T-helper 1 cell treated with Interleukin-12 subunit alpha and Interleukin-12 subunit beta and Interleukin-4 antibody, amounts not matched to agents 30 ng/mL and 1 ng/mL, for 36 hours (primary cell): ENCODE results near the gene ALDH9A1. TPM values are rescaled to one million over a fixed set of nuclear protein-coding genes. Genes with fewer than 3 reads are reported as not detected.

Experiments
- intact Hi-C: fragments of 100-400 bp; cut with micrococcal nuclease; formaldehyde crosslinking; loops from one replicate; pipeline ENCODE4 v1.15.1; 2024
- total RNA-seq: library from RNA; stranded (reverse); gene quantifications from 2 replicates; pipeline ENCODE4 v1.2.3, GENCODE V29; 2022

The ALDH9A1 gene
- total RNA-seq, 1 donor from 2014 or later: 43.7 TPM

DNA sequence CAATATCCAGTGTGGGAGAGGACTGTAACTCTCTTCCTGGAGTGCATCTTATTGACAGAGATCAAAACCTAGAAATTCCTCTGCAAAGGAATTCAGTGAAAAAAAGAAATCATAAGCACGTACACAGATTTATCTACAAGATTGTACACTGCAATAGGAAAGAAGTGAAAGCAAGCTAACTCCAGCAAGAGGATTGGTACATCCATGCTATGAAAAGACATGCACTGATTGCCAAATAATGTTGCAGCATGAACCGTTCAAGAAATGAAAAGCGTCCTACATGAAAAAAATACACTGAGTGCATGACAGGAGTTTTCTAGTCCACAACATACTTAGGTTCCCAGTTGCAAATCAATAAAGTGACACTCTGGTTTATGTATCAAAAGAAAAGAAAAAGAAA is 69.2 kb downstream of the ALDH9A1 start:
- intact Hi-C loops: no loop called here

DNA sequence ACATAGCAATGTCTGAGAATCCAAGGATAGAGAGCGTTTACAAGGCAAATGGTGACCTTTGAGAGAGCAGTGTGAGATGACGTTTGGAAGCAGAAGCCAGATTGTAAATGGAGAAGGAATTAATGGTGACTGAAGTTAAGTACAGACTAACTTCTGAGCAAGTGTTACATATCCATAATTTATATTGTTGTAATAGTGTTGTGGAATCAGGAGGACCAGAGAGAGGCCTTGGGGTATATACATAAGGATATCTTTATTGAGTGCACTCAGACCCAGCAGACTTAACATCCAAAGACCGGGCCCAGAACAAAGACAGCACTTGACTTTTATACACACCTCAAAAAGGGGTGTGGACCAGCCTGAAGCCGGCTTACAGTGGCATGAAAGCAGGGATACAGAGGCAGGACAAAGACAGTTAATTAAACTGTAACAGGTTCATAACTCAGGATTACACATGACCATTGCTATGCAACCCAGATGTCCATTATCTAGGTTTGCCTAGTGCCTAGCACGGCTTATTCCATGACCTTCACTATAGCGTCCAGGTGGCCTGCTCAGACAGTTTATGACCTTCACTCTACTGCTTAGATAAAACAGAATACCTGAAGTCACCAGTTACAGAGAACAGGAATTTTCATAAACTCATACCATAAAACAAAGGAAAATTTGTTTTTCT is 70.1 kb downstream of the ALDH9A1 start:
- intact Hi-C loops: no loop called here

DNA sequence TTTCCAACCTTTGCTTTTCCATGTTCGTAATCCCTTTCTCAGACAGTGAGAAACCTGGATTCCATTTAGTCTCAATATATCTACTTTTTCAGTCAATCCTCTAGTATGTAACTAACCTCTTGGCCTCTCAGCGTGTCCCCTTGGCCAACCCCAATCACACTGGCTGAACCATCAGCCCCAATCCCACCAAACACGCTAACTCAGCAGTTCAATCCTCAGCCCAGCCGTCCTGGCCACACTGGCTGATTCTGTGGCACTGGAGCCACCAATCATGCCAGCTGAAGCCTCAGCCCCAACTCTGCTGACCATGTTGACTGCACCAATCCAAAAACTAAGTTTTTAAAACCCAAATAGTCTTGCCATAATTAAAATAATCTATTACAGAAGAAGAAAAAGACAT is 73.9 kb downstream of the ALDH9A1 start:
- intact Hi-C loops: no loop called here

DNA sequence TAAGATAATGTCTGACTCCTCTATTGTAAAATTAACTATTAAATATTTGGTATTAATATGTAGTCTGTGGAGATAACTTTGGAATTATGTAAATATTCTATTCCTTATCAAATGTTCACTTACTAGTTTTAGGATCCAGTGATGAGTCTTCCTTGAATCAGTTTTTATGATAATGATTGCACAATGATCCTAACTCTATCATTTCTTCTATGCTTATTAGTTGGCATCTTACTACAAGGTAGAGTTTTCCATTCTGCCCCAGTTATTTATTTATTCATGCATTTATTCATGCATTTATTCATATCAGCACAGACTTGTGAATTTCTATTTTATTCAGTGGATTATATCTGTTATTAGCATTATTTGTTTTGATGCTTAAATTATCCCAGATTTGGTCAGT is 74.7 kb downstream of the ALDH9A1 start:
- intact Hi-C loops: no loop called here

DNA sequence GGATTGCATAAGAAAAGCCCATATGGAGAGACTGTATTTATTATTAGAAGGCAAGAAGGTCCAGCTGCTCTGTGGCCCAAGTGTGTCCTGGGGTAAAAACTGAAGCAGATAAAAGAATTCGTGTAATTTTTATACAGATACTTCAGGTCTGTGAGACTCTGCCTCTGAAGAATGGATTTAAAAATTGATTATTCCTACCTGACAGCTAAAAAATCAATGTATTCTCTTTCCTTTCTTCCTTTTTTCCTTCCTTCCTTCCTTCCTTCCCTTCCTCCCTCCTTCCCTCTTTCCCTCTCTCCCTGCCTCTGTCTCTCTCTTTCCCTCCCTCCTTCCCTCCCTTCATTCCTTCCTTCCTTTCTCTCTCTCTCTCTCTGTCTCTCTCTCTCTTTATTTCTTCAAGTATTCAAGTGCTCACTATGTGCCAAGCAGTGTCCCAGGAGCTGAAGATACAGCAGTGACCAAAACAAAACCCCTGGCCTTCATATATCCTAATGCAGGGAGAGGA is 78.7 kb downstream of the ALDH9A1 start:
- intact Hi-C loops: no loop called here

DNA sequence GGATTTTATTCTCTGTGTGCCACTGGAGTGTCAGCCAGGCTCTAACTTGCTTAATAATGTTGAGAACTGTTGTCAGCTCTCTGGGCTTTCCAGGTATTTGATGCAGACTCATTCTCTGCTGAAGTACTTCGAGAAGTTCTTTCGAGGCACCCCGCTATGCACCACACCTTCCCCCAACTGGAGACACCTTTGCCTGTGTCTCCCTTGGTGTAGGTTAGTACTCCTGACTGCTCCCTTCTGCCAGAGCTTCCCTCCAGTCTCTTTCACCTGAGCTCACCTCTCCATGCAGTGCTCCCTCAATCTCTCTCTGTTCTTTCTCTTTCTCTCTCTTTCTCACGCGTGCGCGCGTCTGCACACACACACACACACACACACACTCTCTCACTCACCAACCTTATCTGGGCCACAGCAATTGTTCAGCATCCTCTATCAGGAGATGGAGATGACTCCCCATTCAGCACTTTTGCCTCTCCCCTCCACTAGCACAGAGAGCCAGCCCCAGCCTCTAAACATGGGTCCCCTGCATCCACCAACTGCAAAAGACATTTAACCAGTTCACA is 81.3 kb downstream of the ALDH9A1 start:
- intact Hi-C loops: no loop called here

DNA sequence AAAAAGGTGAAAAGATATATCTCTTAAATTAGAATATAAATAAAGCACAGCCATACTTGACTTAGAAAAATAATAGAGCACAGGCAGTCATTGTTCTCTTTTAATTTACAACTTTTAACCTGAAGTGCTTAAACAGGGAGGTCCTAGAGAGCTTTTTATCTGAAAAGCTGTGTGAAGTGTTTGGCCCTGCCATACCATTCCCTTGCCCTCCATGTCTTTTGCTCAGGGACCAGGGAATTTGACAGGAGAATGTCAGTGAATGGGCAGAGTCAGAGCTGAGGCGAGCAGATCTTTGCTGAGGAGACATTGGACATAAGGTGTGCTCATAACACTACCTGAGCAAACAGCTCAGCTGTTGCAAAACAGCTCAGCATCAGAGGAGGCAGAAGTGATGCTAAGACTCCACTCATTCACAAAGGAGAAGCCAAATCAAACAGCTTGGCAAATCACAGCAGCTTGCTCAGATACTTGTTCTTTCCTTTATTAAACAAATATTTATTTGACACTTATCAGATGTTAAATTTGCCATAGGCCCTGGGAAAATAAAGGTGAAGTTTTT is 82.2 kb downstream of the ALDH9A1 start:
- intact Hi-C loops: no loop called here

Other genes starting within 250 kb of the ALDH9A1 start
- gene LRRC52, start 154.6 kb downstream of the ALDH9A1 start, total RNA-seq: not detected in 2 replicates
- gene MGST3, start 67.3 kb downstream of the ALDH9A1 start, total RNA-seq: 49.5 TPM in 2 replicates
- gene TMCO1, start 70.3 kb upstream of the ALDH9A1 start, total RNA-seq: 116 TPM in 2 replicates
- gene UCK2, start 129.1 kb upstream of the ALDH9A1 start, total RNA-seq: 36.9 and 39.1 TPM in 2 replicates